OCI-LY7 (cell line): ENCODE measurements around the gene C2. TPM values are rescaled to one million over a fixed set of nuclear protein-coding genes. Genes with fewer than 3 reads are reported as not detected.

Experiments used
- BruUV-seq: library from RNA; stranded (reverse); fragments of 400-500 nt; replicated peaks from 2 replicates; lab custom pipeline; 2021; lab: Mats Ljungman, UMichigan
- CTCF ChIA-PET: fragments of 300-600 bp; sonication (Branson Sonifier 250); formaldehyde crosslinking; loops from one replicate; lab custom pipeline; 2022; ENCODE audit warnings: antibody characterized with exemption; ENCODE audit not compliant: unreplicated experiment; lab: Charles Lee
- POLR2A ChIA-PET: fragments of 300-600 bp; sonication (Branson Sonifier 250); formaldehyde crosslinking; loops from one replicate; lab custom pipeline; 2022; ENCODE audit warnings: antibody characterized with exemption; lab: Charles Lee
- DNase-seq: peaks from one replicate; pipeline ENCODE4 v3.0.0-alpha.2; 2015; ENCODE audit warnings: low spot score
- H2AFZ ChIP-seq: fragments of 200-600 bp; sonication (generic), shearing (Covaris generic); 2 replicates; pipeline ENCODE4 v1.6.1; 2014; ENCODE audit warnings: mild to moderate bottlenecking, antibody characterized with exemption, low read length, moderate library complexity
- H3K27ac ChIP-seq: fragments of 200-600 bp; sonication (generic); 2 replicates; pipeline ENCODE4 v1.5.1; 2014; ENCODE audit warnings: mixed run types, low read depth, mild to moderate bottlenecking, moderate library complexity, low read length, inconsistent platforms; ENCODE audit not compliant: poor library complexity, severe bottlenecking
- H3K36me3 ChIP-seq: fragments of 200-600 bp; sonication (generic); 2 replicates; pipeline ENCODE4 v1.6.1; 2014; ENCODE audit warnings: mild to moderate bottlenecking, antibody characterized with exemption, low read length, moderate library complexity, mixed read lengths; ENCODE audit not compliant: insufficient read depth
- H3K4me1 ChIP-seq: fragments of 200-600 bp; sonication (generic); 2 replicates; pipeline ENCODE4 v1.5.1; 2014; ENCODE audit warnings: mild to moderate bottlenecking, low read length; ENCODE audit not compliant: insufficient read depth, poor library complexity, severe bottlenecking
- H3K4me2 ChIP-seq: fragments of 200-600 bp; sonication (generic); 2 replicates; pipeline ENCODE4 v1.6.1; 2014; ENCODE audit warnings: mild to moderate bottlenecking, low read length
- H3K4me3 ChIP-seq: fragments of 200-600 bp; sonication (generic); 2 replicates; pipeline ENCODE4 v1.5.1; 2014; ENCODE audit warnings: mild to moderate bottlenecking, low read depth, low read length; ENCODE audit not compliant: poor library complexity, severe bottlenecking
- H3K79me2 ChIP-seq: fragments of 200-600 bp; sonication (generic); 2 replicates; pipeline ENCODE4 v1.6.1; 2016; ENCODE audit warnings: low read depth, mild to moderate bottlenecking, low read length, moderate library complexity, mixed read lengths; ENCODE audit not compliant: insufficient read depth
- H3K9me2 ChIP-seq: fragments of 200-600 bp; sonication (generic); 2 replicates; pipeline ENCODE4 v1.6.1; 2016; ENCODE audit warnings: mild to moderate bottlenecking, low read length, mixed read lengths; ENCODE audit not compliant: insufficient read depth
- H3K9me3 ChIP-seq: fragments of 200-600 bp; sonication (generic); 2 replicates; pipeline ENCODE4 v1.6.1; 2014; ENCODE audit warnings: mild to moderate bottlenecking, mixed run types, low read length, mixed read lengths
- H4K20me1 ChIP-seq: fragments of 200-600 bp; sonication (generic); 2 replicates; pipeline ENCODE4 v1.6.1; 2014; ENCODE audit warnings: mild to moderate bottlenecking, antibody characterized with exemption, low read length, moderate library complexity, mixed read lengths; ENCODE audit not compliant: insufficient read depth
- EZH2phosphoT487 ChIP-seq: fragments of 200-600 bp; sonication (generic); IDR thresholded peaks from 2 replicates; pipeline ENCODE4 v1.6.1; 2018; ENCODE audit warnings: low read depth, borderline replicate concordance, mild to moderate bottlenecking, mixed run types, antibody characterized with exemption, low read length, moderate library complexity, mixed read lengths
- intact Hi-C: fragments of 100-400 bp; cut with micrococcal nuclease; formaldehyde crosslinking; loops from one replicate; pipeline ENCODE4 v1.10.0; 2022; ENCODE audit not compliant: unreplicated experiment
- total RNA-seq, 2 experiments: library from RNA; depleted of rRNA in 1 of 2; stranded (reverse); fragments of >200 nt in 1 of 2; shearing (Covaris generic) in 1 of 2; gene quantifications; 2 replicates each; pipeline ENCODE4 v1.2.3, GENCODE V29; 2014 to 2022
- TF ChIP-seq, protein P1 (sequence below): fragments of 200-600 bp; sonication (generic); conservative IDR thresholded peaks from 2 replicates; pipeline ENCODE4 v1.5.1; 2014; ENCODE audit warnings: mild to moderate bottlenecking, antibody characterized with exemption, low read length, moderate library complexity, mixed read lengths

Gene C2
- total RNA-seq, 2 experiments from 2014 or later, result 3.4 to 4.4 TPM

DNA sequence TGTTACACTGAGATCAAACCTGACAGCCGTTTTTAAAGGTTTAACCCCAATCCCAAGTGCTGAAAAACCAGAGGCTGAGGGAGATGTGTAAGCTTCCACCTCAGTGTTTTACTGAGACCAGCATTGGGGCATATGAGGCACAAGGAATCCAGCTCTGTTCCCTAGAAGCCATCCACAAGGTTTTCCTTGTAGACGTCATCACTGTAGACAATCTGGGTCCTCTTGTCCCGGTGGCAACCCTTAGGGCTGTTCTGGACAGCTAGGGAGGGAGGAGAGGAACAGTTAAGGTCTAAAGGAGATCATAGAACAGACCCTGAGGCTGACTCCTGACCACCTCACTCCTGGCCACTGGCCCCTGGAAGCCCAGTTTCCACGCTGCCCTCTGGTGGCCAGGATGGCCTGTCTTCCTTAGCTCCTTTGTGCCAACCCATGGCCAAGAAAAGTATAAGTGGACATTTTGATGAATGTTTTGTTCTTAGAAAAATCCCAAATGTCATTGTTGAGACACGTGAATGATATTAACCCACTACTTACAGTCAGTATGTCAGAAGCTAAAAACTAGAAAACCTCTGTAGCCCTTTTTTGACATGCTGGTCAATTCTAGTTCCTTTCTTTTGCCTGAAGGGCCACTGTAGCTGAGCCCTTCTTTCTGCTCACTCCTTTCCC, 24.8 kb downstream of the C2 start:
- ChIA-PET CTCF (interaction anchor here (1.4 kb wide), 1 partner anchor 22 kb away, joined by 4 read pairs; no protein-coding TSS in a partner anchor), POLR2A (interaction anchor here (0.7 kb wide), 1 partner anchor 131 kb away, joined by 3 read pairs; no protein-coding TSS in a partner anchor)
- no TSS peak for BruUV-seq
- H3K4me3 ChIP-seq, result no peak overlapping the region
- H4K20me1 ChIP-seq, result no peaks in the 10 kb centered on the region
- H3K9me3 ChIP-seq, result no peaks in the 10 kb centered on the region
- peak; percentile 44 for DNase-seq
- no peak overlapping the region for H3K27ac ChIP-seq
- intact Hi-C loops, result loop anchor here (1.0 to 10.0 kb wide), 2 partner anchors 50 to 247 kb away; partner anchors contain the start of genes ABHD16A, LY6G6F and ZBTB12
- no peak overlapping the region for H2AFZ ChIP-seq
- peaks cover 62% of the 10 kb centered on the region for H3K36me3 ChIP-seq
- TF ChIP-seq, protein P1, sequence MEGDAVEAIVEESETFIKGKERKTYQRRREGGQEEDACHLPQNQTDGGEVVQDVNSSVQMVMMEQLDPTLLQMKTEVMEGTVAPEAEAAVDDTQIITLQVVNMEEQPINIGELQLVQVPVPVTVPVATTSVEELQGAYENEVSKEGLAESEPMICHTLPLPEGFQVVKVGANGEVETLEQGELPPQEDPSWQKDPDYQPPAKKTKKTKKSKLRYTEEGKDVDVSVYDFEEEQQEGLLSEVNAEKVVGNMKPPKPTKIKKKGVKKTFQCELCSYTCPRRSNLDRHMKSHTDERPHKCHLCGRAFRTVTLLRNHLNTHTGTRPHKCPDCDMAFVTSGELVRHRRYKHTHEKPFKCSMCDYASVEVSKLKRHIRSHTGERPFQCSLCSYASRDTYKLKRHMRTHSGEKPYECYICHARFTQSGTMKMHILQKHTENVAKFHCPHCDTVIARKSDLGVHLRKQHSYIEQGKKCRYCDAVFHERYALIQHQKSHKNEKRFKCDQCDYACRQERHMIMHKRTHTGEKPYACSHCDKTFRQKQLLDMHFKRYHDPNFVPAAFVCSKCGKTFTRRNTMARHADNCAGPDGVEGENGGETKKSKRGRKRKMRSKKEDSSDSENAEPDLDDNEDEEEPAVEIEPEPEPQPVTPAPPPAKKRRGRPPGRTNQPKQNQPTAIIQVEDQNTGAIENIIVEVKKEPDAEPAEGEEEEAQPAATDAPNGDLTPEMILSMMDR, result peak; percentile 84
- no peak for TF ChIP-seq EZH2phosphoT487
- H3K4me1 ChIP-seq, result no peaks in the 10 kb centered on the region
- no peak overlapping the region for H3K4me2 ChIP-seq
- no peaks in the 10 kb centered on the region; the same call in 1 of the 2 replicates for H3K79me2 ChIP-seq
- H3K9me2 ChIP-seq, result no peaks in the 10 kb centered on the region

DNA sequence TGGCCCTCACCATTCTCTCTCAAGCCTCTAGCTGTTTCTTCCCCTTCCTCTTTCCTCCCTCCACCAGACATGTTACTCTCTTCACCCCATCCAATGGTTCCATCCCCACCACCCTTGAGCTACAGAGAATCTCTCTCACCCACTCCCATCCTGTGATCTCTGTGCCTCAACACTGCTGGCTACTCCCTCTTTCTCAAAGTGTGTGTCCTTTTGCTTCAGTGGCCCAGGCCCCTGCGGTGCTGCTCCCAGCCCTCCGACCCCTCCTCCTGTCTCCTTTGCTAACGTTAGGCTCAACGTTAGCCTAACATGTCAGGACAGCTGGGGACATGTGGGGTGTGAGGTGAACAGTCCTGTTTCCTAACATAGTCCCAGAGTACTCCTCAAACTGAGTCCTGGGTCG, 25.4 kb downstream of the C2 start:
- H3K27ac ChIP-seq, result no peak overlapping the region
- no peak overlapping the region for H3K4me2 ChIP-seq
- POLR2A ChIA-PET, result no interaction called here
- intact Hi-C loops, result loop anchor here (1.0 to 10.0 kb wide), 2 partner anchors 51 to 248 kb away; partner anchors contain the start of genes ABHD16A, LY6G6F and ZBTB12
- TF ChIP-seq EZH2phosphoT487, result no peak
- TF ChIP-seq, protein P1, result no peak
- no TSS peak for BruUV-seq
- H2AFZ ChIP-seq, result no peak overlapping the region
- H3K36me3 ChIP-seq, result peaks cover 64% of the 10 kb centered on the region
- H4K20me1 ChIP-seq, result no peaks in the 10 kb centered on the region
- peaks cover 4% of the 10 kb centered on the region for H3K4me1 ChIP-seq
- DNase-seq, result no peak
- peaks cover 6% of the 10 kb centered on the region; the same call in 1 of the 2 replicates for H3K79me2 ChIP-seq
- no peaks in the 10 kb centered on the region for H3K9me3 ChIP-seq
- H3K9me2 ChIP-seq, result no peaks in the 10 kb centered on the region
- CTCF ChIA-PET, result no interaction called here
- no peak overlapping the region for H3K4me3 ChIP-seq

DNA sequence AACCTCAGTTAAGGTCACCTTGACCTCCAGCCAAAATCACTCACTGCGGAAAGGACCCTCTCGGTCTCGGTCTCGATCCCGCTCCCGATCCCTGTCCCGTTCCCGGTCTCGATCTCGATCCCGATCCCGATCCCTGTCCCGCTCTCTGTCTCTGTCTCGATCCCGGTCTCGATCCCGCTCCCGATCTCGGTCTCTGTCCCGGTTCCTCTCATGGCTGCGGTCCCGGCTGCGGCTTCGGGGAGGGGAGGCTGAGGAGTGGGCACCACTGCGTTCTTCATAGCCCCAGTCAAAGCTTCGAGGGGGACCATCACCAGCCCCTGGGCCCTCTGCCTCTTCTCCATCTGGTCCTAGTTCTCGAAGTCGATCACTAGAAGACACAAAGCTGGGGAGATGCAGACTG, 27.0 kb downstream of the C2 start:
- Histone ChIP-seq H3K9me3 (no peaks in the 10 kb centered on the region), H3K27ac (no peak overlapping the region), H2AFZ (no peak overlapping the region), H3K4me2 (no peak overlapping the region), H3K4me3 (no peak overlapping the region), H3K4me1 (peaks cover 8% of the 10 kb centered on the region), H3K36me3 (peaks cover 64% of the 10 kb centered on the region), H3K79me2 (peaks cover 17% of the 10 kb centered on the region; the same call in 1 of the 2 replicates), H3K9me2 (no peaks in the 10 kb centered on the region), H4K20me1 (no peaks in the 10 kb centered on the region)
- DNase-seq, result no peak
- BruUV-seq, result no TSS peak
- intact Hi-C loops, result loop anchor here (10.0 kb wide), 1 partner anchor 250 kb away; the partner anchor contains the start of genes ABHD16A and LY6G6F
- TF ChIP-seq, protein P1, result no peak
- TF ChIP-seq EZH2phosphoT487, result no peak
- ChIA-PET CTCF (no interaction called here), POLR2A (no interaction called here)
